Gastrocnemius medialis (tissue), 4 donors: ENCODE measurements around the gene ARSB. TPM values are rescaled to one million over a fixed set of nuclear protein-coding genes. Genes with fewer than 3 reads are reported as not detected.

ENCODE experiments used
- ATAC-seq, 2 donors: fragments of 150-250 bp; one replicate each; pipeline ENCODE4 v1.9.1; 2016
- DNase-seq, 2 donors: peaks; one replicate each; pipeline ENCODE4 v3.0.0-alpha.2; 2019
- H3K27ac ChIP-seq, 4 donors: fragments of 200-600 bp; sonication (generic); 1 replicate in 1 of 4; 2 replicates in 3 of 4; pipeline ENCODE4 v1.5.1; 2016 to 2018; ENCODE audit warnings: mild to moderate bottlenecking in 2 of 4, moderate library complexity in 1 of 4
- H3K27me3 ChIP-seq, 3 donors: fragments of 200-600 bp; sonication (generic) in 2 of 3; 1 replicate in 1 of 3; 2 replicates in 2 of 3; pipeline versions ENCODE4 v1.5.1 to v1.6.0; 2016 to 2019; ENCODE audit warnings: mild to moderate bottlenecking in 1 of 3, moderate library complexity in 1 of 3
- H3K36me3 ChIP-seq, 2 donors: fragments of 200-600 bp; sonication (generic) in 1 of 2; one replicate each; pipeline ENCODE4 v1.5.1; 2017 to 2018
- H3K4me1 ChIP-seq, 2 donors: fragments of 200-600 bp; sonication (generic) in 1 of 2; one replicate each; pipeline ENCODE4 v1.5.1; 2016 to 2017; ENCODE audit warnings: mild to moderate bottlenecking in 2 of 2
- H3K4me3 ChIP-seq, 4 donors: fragments of 200-600 bp; sonication (generic) in 3 of 4; 1 replicate in 1 of 4; 2 replicates in 3 of 4; pipeline ENCODE4 v1.5.1; 2016 to 2019; ENCODE audit warnings: mild to moderate bottlenecking in 2 of 4
- H3K9me3 ChIP-seq, 3 donors: fragments of 200-600 bp; sonication (generic) in 2 of 3; 1 replicate in 1 of 3; 2 replicates in 2 of 3; pipeline ENCODE4 v1.5.1; 2016 to 2019
- POLR2A ChIP-seq, 2 donors: fragments of 450-650 bp; IDR thresholded peaks; one replicate each; pipeline ENCODE4 v1.6.1; 2017; ENCODE audit warnings: antibody characterized with exemption in 2 of 2, mild to moderate bottlenecking in 2 of 2, moderate library complexity in 2 of 2
- in situ Hi-C, 4 donors: fragments of 200-750 bp; cut with MboI; loops; one replicate each; pipeline versions ENCODE4 v1.15.0 to v1.8.0; 2017; ENCODE audit warnings: low sequenced_read_pairs in 4 of 4
- intact Hi-C: fragments of 100-400 bp; cut with DNase I; formaldehyde crosslinking; loops from one replicate; pipeline ENCODE4 v1.15.1; 2023; ENCODE audit warnings: low total_unique reads
- total RNA-seq, 4 donors: library from RNA; depleted of rRNA; stranded (reverse); fragments of >200 nt; gene quantifications; one replicate each; pipeline versions ENCODE4 v1.1.0 to v1.2.3, GENCODE V29; 2016
- TF ChIP-seq, protein P1 (sequence below), 5 experiments: fragments of 450-650 bp in 3 of 5; fragments of 200-600 bp in 2 of 5; sonication (generic) in 2 of 5; IDR thresholded peaks in 4 of 5; conservative IDR thresholded peaks in 1 of 5; 1 replicate in 4 of 5; 2 replicates in 1 of 5; pipeline ENCODE4 v1.5.1; 2016 to 2019; ENCODE audit warnings: antibody characterized with exemption in 5 of 5, mild to moderate bottlenecking in 3 of 5, moderate library complexity in 3 of 5

ARSB gene
- total RNA-seq, 4 donors from 2014 or later = 3.2 to 8.3 (median 5.1) TPM

- Histone ChIP-seq H3K4me1 (no peaks in the 10 kb centered on the region), H3K36me3 (no peaks in the 10 kb centered on the region), H3K4me3 (no peak overlapping the region), H3K27me3 (no peaks in the 10 kb centered on the region), H3K27ac (no peak overlapping the region), H3K9me3 (no peaks in the 10 kb centered on the region)
- TF ChIP-seq, protein P1, sequence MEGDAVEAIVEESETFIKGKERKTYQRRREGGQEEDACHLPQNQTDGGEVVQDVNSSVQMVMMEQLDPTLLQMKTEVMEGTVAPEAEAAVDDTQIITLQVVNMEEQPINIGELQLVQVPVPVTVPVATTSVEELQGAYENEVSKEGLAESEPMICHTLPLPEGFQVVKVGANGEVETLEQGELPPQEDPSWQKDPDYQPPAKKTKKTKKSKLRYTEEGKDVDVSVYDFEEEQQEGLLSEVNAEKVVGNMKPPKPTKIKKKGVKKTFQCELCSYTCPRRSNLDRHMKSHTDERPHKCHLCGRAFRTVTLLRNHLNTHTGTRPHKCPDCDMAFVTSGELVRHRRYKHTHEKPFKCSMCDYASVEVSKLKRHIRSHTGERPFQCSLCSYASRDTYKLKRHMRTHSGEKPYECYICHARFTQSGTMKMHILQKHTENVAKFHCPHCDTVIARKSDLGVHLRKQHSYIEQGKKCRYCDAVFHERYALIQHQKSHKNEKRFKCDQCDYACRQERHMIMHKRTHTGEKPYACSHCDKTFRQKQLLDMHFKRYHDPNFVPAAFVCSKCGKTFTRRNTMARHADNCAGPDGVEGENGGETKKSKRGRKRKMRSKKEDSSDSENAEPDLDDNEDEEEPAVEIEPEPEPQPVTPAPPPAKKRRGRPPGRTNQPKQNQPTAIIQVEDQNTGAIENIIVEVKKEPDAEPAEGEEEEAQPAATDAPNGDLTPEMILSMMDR (IDR thresholded peaks at IDR 0.05 in 4 of 5, conservative IDR thresholded peaks at IDR 0.05 in 1 of 5) = peak in 1 of 5 experiments; percentile 11
- TF ChIP-seq POLR2A (IDR thresholded peaks at IDR 0.05) = no peak
- in situ Hi-C loops (no loop called here), intact Hi-C loops (no loop called here)
- DNase-seq (no peak), ATAC-seq (no peak)
Measured at GRCh38 chr5:78920604-78921003, 64.5 kb downstream of the ARSB start.

- no peak for TF ChIP-seq POLR2A (IDR thresholded peaks at IDR 0.05)
- TF ChIP-seq, protein P1 (IDR thresholded peaks at IDR 0.05 in 4 of 5, conservative IDR thresholded peaks at IDR 0.05 in 1 of 5) = no peak
- intact Hi-C loops (no loop called here), in situ Hi-C loops (no loop called here)
Measured at GRCh38 chr5:78919796-78920195, 65.3 kb downstream of the ARSB start.

GRCh38 chr5:78916044-78916443, 69.1 kb downstream of the ARSB start:
- Histone ChIP-seq H3K4me3 (no peak overlapping the region), H3K27me3 (no peaks in the 10 kb centered on the region), H3K36me3 (no peaks in the 10 kb centered on the region), H3K4me1 (no peaks in the 10 kb centered on the region), H3K9me3 (no peaks in the 10 kb centered on the region), H3K27ac (no peak overlapping the region)
- in situ Hi-C loops = no loop called here
- no peak for DNase-seq
- intact Hi-C loops = no loop called here
- ATAC-seq = no peak
- no peak for TF ChIP-seq POLR2A (IDR thresholded peaks at IDR 0.05)

More at GRCh38 chr5:78919796-78920195, 65.3 kb downstream of the ARSB start:
- no peak overlapping the region for H3K4me3 ChIP-seq
- H3K27me3 ChIP-seq = no peaks in the 10 kb centered on the region
- no peaks in the 10 kb centered on the region for H3K36me3 ChIP-seq
- ATAC-seq (no peak), DNase-seq (no peak)
- H3K9me3 ChIP-seq = no peaks in the 10 kb centered on the region
- no peak overlapping the region for H3K27ac ChIP-seq
- no peaks in the 10 kb centered on the region for H3K4me1 ChIP-seq

- no peaks in the 10 kb centered on the region for H3K36me3 ChIP-seq
- H3K27me3 ChIP-seq = no peaks in the 10 kb centered on the region
- no peak overlapping the region for H3K27ac ChIP-seq
- in situ Hi-C loops (no loop called here), intact Hi-C loops (no loop called here)
- no peaks in the 10 kb centered on the region for H3K9me3 ChIP-seq
- DNase-seq (no peak), ATAC-seq (no peak)
- H3K4me3 ChIP-seq = no peak overlapping the region
- no peak for TF ChIP-seq POLR2A (IDR thresholded peaks at IDR 0.05)
- TF ChIP-seq, protein P1 (IDR thresholded peaks at IDR 0.05 in 4 of 5, conservative IDR thresholded peaks at IDR 0.05 in 1 of 5) = no peak
- H3K4me1 ChIP-seq = no peaks in the 10 kb centered on the region
Measured at GRCh38 chr5:78915170-78915569, 69.9 kb downstream of the ARSB start.

DNA sequence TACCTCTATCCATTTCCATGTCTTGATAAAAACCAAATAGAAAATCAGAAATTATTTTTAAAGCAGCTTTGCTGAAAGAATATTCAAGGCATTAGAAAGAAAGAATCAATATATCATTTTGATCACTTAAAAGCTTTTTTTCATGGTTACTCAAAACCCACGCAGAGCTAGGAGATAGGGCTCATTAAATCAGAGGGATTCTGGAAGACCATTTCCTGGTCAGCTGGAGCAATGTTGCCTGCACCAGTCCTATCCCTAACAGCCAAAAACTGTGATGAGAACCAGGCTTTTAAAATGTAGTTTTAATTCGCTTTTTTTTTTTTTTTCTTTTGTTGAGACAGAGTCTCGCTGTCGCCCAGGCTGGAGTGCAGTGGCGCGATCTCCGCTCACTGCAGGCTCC, 72.3 kb downstream of the ARSB start:
- intact Hi-C loops = no loop called here
- Histone ChIP-seq H3K9me3 (no peaks in the 10 kb centered on the region), H3K4me1 (peaks cover 11 to 17% of the 10 kb centered on the region in 2 donors), H3K27ac (no peak overlapping the region), H3K4me3 (no peak overlapping the region), H3K36me3 (no peaks in the 10 kb centered on the region), H3K27me3 (no peaks in the 10 kb centered on the region)
- DNase-seq (no peak), ATAC-seq (no peak)
- no peak for TF ChIP-seq POLR2A (IDR thresholded peaks at IDR 0.05)
- TF ChIP-seq, protein P1 (IDR thresholded peaks at IDR 0.05 in 4 of 5, conservative IDR thresholded peaks at IDR 0.05 in 1 of 5) = no peak
- in situ Hi-C loops = no loop called here
